H1 (cell line): ENCODE data around the gene ALKBH3. TPM values are rescaled to one million over a fixed set of nuclear protein-coding genes. Genes with fewer than 3 reads are reported as not detected.

Experiments used
- CTCF ChIA-PET: fragments of 300-600 bp; sonication (Branson Sonifier 250); formaldehyde crosslinking; loops from one replicate; lab custom pipeline; 2021; ENCODE audit not compliant: partially characterized antibody; lab: Charles Lee
- POLR2A ChIA-PET: fragments of 300-600 bp; sonication (Branson Sonifier 250); formaldehyde crosslinking; loops from one replicate; lab custom pipeline; 2021; ENCODE audit warnings: inconsistent platforms; ENCODE audit not compliant: partially characterized antibody; lab: Charles Lee
- DNase-seq, 2 experiments: peaks; one replicate each; pipeline versions ENCODE4 v3.0.0 to v3.0.0-alpha.2; 2010 to 2022; ENCODE audit warnings: low spot score in 2 of 2, low read depth in 1 of 2, mixed read lengths in 1 of 2
- FAIRE-seq: peaks from 2 replicates; lab custom pipeline; 2011; peaks lifted over from hg19 to GRCh38; lab: Jason Lieb, UNC
- H2AFZ ChIP-seq: 2 replicates; pipeline ENCODE4 v1.8.1; 2012; ENCODE audit warnings: low read length, inconsistent platforms
- H2AK5ac ChIP-seq: 2 replicates; pipeline ENCODE4 v1.6.1; 2013; ENCODE audit warnings: low read depth, low read length
- H2BK120ac ChIP-seq: replicated peaks from 2 replicates; pipeline ENCODE3; 2013; ENCODE audit warnings: low read depth, low read length, inconsistent platforms
- H2BK12ac ChIP-seq: 2 replicates; pipeline ENCODE4 v1.6.1; 2013; ENCODE audit warnings: low read depth, low read length
- H2BK15ac ChIP-seq: 2 replicates; pipeline ENCODE4 v1.6.1; 2013; ENCODE audit warnings: low read length
- H2BK20ac ChIP-seq: 2 replicates; pipeline ENCODE4 v1.6.1; 2013; ENCODE audit warnings: low read length
- H2BK5ac ChIP-seq: 2 replicates; pipeline ENCODE4 v1.6.1; 2013; ENCODE audit warnings: low read depth, low read length
- H3K14ac ChIP-seq: 2 replicates; pipeline ENCODE4 v1.6.1; 2013; ENCODE audit warnings: inconsistent platforms; ENCODE audit not compliant: insufficient read length
- H3K18ac ChIP-seq: 2 replicates; pipeline ENCODE4 v1.6.1; 2013; ENCODE audit warnings: low read length; ENCODE audit errors: extremely low read depth
- H3K23ac ChIP-seq: 2 replicates; pipeline ENCODE4 v1.6.1; 2013; ENCODE audit warnings: inconsistent platforms; ENCODE audit not compliant: insufficient read length
- H3K23me2 ChIP-seq: 2 replicates; pipeline ENCODE4 v1.6.1; 2013; ENCODE audit warnings: low read depth, low read length
- H3K27ac ChIP-seq: 2 replicates; pipeline ENCODE4 v1.6.1; 2011; ENCODE audit warnings: low read depth, low read length, inconsistent platforms
- H3K27me3 ChIP-seq, 4 experiments: replicated peaks in 1 of 4; 1 replicate in 1 of 4; 2 replicates in 3 of 4; pipeline versions ENCODE4 v1.6.1 to v1.8.1; 2011 to 2013; ENCODE audit warnings: low read length in 3 of 4, mild to moderate bottlenecking in 3 of 4, inconsistent platforms in 2 of 4, mixed read lengths in 2 of 4, moderate library complexity in 1 of 4; ENCODE audit not compliant: control insufficient read depth in 3 of 4, insufficient read depth in 3 of 4; ENCODE audit errors: extremely low read depth in 1 of 4
- H3K36me3 ChIP-seq, 4 experiments: 2 replicates each; pipeline versions ENCODE4 v1.6.1 to v1.8.1; 2011 to 2013; ENCODE audit warnings: mild to moderate bottlenecking in 4 of 4, low read length in 3 of 4, moderate library complexity in 2 of 4, control low read depth in 1 of 4, inconsistent platforms in 1 of 4; ENCODE audit not compliant: insufficient read depth in 4 of 4, control insufficient read depth in 2 of 4
- H3K4ac ChIP-seq: replicated peaks from 2 replicates; pipeline ENCODE3; 2013; ENCODE audit warnings: low read length, low read depth, mixed read lengths, inconsistent platforms; ENCODE audit not compliant: insufficient read length
- H3K4me1 ChIP-seq, 4 experiments: replicated peaks in 1 of 4; 1 replicate in 1 of 4; 2 replicates in 3 of 4; pipeline versions ENCODE4 v1.6.1 to v1.8.1; 2011 to 2013; ENCODE audit warnings: low read length in 3 of 4, inconsistent platforms in 2 of 4, mixed read lengths in 1 of 4; ENCODE audit not compliant: insufficient read depth in 4 of 4, control insufficient read depth in 3 of 4
- H3K4me2 ChIP-seq, 2 experiments: 2 replicates each; pipeline versions ENCODE4 v1.6.1 to v1.8.1; 2011 to 2013; ENCODE audit warnings: low read depth in 2 of 2, low read length in 2 of 2, control low read depth in 1 of 2, inconsistent platforms in 1 of 2, mild to moderate bottlenecking in 1 of 2; ENCODE audit not compliant: insufficient read depth in 1 of 2
- H3K4me3 ChIP-seq, 4 experiments: fragments of 200-600, 300-600 bp in 1 of 4; sonication (generic), shearing (Covaris generic), sonication (Bioruptor Twin) in 1 of 4; 2 replicates each; pipeline versions ENCODE4 v1.5.1 to v1.8.1; 2011 to 2016; ENCODE audit warnings: low read length in 4 of 4, low read depth in 3 of 4, control low read depth in 2 of 4, inconsistent platforms in 2 of 4, mild to moderate bottlenecking in 2 of 4, mixed read lengths in 1 of 4, moderate library complexity in 1 of 4; ENCODE audit not compliant: insufficient read depth in 2 of 4; ENCODE audit errors: extremely low read depth in 1 of 4
- H3K56ac ChIP-seq: replicated peaks from 2 replicates; pipeline ENCODE3; 2013; ENCODE audit warnings: low read depth, mild to moderate bottlenecking, mixed read lengths, low read length, inconsistent platforms; ENCODE audit not compliant: insufficient read length
- H3K79me1 ChIP-seq: 2 replicates; pipeline ENCODE4 v1.6.1; 2013; ENCODE audit warnings: low read depth, low read length, control low read depth
- H3K79me2 ChIP-seq, 2 experiments: 2 replicates each; pipeline versions ENCODE4 v1.6.1 to v1.8.1; 2012 to 2013; ENCODE audit warnings: low read length in 2 of 2, mild to moderate bottlenecking in 2 of 2, inconsistent platforms in 1 of 2; ENCODE audit not compliant: insufficient read depth in 2 of 2, control insufficient read depth in 1 of 2
- H3K9ac ChIP-seq, 4 experiments: replicated peaks in 1 of 4; 1 replicate in 1 of 4; 2 replicates in 3 of 4; pipeline versions ENCODE4 v1.6.1 to v1.8.1; 2011 to 2013; ENCODE audit warnings: low read depth in 3 of 4, low read length in 3 of 4, control low read depth in 2 of 4, mild to moderate bottlenecking in 2 of 4, moderate library complexity in 2 of 4, inconsistent platforms in 1 of 4; ENCODE audit errors: extremely low read depth in 1 of 4
- H3K9me3 ChIP-seq, 2 experiments: 2 replicates each; pipeline versions ENCODE4 v1.6.1 to v1.8.1; 2012 to 2013; ENCODE audit warnings: mild to moderate bottlenecking in 2 of 2, moderate library complexity in 2 of 2, control low read depth in 1 of 2, inconsistent platforms in 1 of 2, low read depth in 1 of 2, low read length in 1 of 2, mixed read lengths in 1 of 2; ENCODE audit not compliant: insufficient read depth in 2 of 2
- H4K20me1 ChIP-seq, 2 experiments: replicated peaks in 1 of 2; 2 replicates each; pipeline versions ENCODE3 to v1.8.1; 2011 to 2013; ENCODE audit warnings: inconsistent platforms in 2 of 2, low read length in 2 of 2, mild to moderate bottlenecking in 1 of 2; ENCODE audit not compliant: insufficient read depth in 2 of 2, control insufficient read depth in 1 of 2
- H4K5ac ChIP-seq: 2 replicates; pipeline ENCODE4 v1.6.1; 2013; ENCODE audit warnings: low read length, low read depth, mixed read lengths, inconsistent platforms; ENCODE audit not compliant: insufficient read length
- H4K8ac ChIP-seq: 2 replicates; pipeline ENCODE4 v1.8.0; 2013; ENCODE audit warnings: mild to moderate bottlenecking, moderate library complexity, low read length, inconsistent platforms; ENCODE audit not compliant: insufficient read depth; ENCODE audit errors: extremely low read depth
- H4K91ac ChIP-seq: replicated peaks from 2 replicates; pipeline ENCODE3; 2013; ENCODE audit warnings: low read length, mixed read lengths, inconsistent platforms; ENCODE audit not compliant: insufficient read length
- ATF2 ChIP-seq: IDR thresholded peaks from 2 replicates; pipeline ENCODE4 v1.6.1; 2012; ENCODE audit warnings: low read length, inconsistent platforms
- CEBPB ChIP-seq: IDR thresholded peaks from 2 replicates; pipeline ENCODE4 v1.6.1; 2012; ENCODE audit warnings: low read depth, low read length
- CHD2 ChIP-seq: IDR thresholded peaks from 2 replicates; pipeline ENCODE4 v1.6.1; 2012; ENCODE audit warnings: low read length, improper control_type of control experiment
- EGR1 ChIP-seq: IDR thresholded peaks from 2 replicates; pipeline ENCODE4 v1.6.1; 2011; ENCODE audit warnings: low read depth, low read length, borderline replicate concordance
- HDAC6 ChIP-seq: IDR thresholded peaks from one replicate; pipeline ENCODE4 v1.7.1; 2012; ENCODE audit warnings: low read depth, mild to moderate bottlenecking, inconsistent platforms, low read length, moderate library complexity
- RBBP5 ChIP-seq: IDR thresholded peaks from 2 replicates; pipeline ENCODE4 v1.7.1; 2012; ENCODE audit warnings: low read depth, mild to moderate bottlenecking, inconsistent platforms, low read length, moderate library complexity, borderline replicate concordance
- SRF ChIP-seq: IDR thresholded peaks from 2 replicates; pipeline ENCODE4 v1.6.1; 2011; ENCODE audit warnings: mild to moderate bottlenecking, low read depth, low read length, moderate library complexity
- TAF7 ChIP-seq: optimal IDR thresholded peaks from 2 replicates; pipeline ENCODE3; 2011; ENCODE audit warnings: low read depth, mild to moderate bottlenecking, inconsistent platforms, low read length, moderate library complexity, borderline replicate concordance
- YY1 ChIP-seq: IDR thresholded peaks from 2 replicates; pipeline ENCODE4 v1.6.1; 2011; ENCODE audit warnings: low read depth, mild to moderate bottlenecking, low read length
- WGBS, 2 experiments: shearing (Covaris generic) in 1 of 2; methylation state at CpG; one replicate each; pipeline versions ENCODE4 v1.1.6 to v1.1.7; 2013 to 2015; ENCODE audit warnings: low lambda C conversion rate in 2 of 2, mixed read lengths in 2 of 2, inconsistent platforms in 1 of 2, low coverage in 1 of 2, missing lambda C conversion rate in 1 of 2; ENCODE audit not compliant: insufficient replicate concordance in 2 of 2, insufficient coverage in 1 of 2, insufficient read length in 1 of 2; ENCODE audit errors: extremely low coverage in 1 of 2, missing lambda C conversion rate in 1 of 2; 5-methylcytosine and 5-hydroxymethylcytosine counted together
- polyA plus RNA-seq, 7 experiments: library from polyadenylated mRNA; depleted of rRNA in 3 of 7; stranded (reverse) in 5 of 7; unstranded in 2 of 7; fragments of >200 nt in 5 of 7; fragments of 200-250 nt in 2 of 7; gene quantifications; 1 replicate in 5 of 7; 2 replicates in 1 of 7; 4 replicates in 1 of 7; pipeline versions ENCODE4 v1.2.1 to v1.2.3, GENCODE V29; 2011 to 2013; ENCODE audit warnings: missing spikeins in 2 of 7, mixed read lengths in 2 of 7
- total RNA-seq: library from RNA; stranded (reverse); fragmentation: NEBNext Ultra II Directional; extraction: Animal tissue kit (Norgen Biotek cat#: 25700); gene quantifications from 2 replicates; pipeline ENCODE4 v1.2.1, GENCODE V29; 2021

Gene ALKBH3
- total and polyA plus RNA-seq, 2 of the 8 experiments (the other 6 are each of a cell fraction or from before 2014, with no cell fraction given) = 10.5 to 11.4 TPM

- Histone ChIP-seq H2BK20ac (no peak overlapping the region), H3K9ac (no peak overlapping the region), H3K4ac (no peak overlapping the region), H3K23me2 (no peaks in the 10 kb centered on the region), H2BK12ac (peak overlapping the region; percentile 39; the same call in 1 of the 2 replicates), H3K23ac (no peak overlapping the region), H3K14ac (no peak overlapping the region), H4K91ac (peak overlapping the region; percentile 47), H2BK15ac (no peak overlapping the region), H4K5ac (no peak overlapping the region), H4K8ac (no peak overlapping the region), H2AK5ac (0 out of 2 replicates have a peak overlapping the region, but pooled peaks have one; percentile 39), H3K79me1 (no peaks in the 10 kb centered on the region), H3K4me3 (no peak overlapping the region), H4K20me1 (no peaks in the 10 kb centered on the region), H3K36me3 (no peaks in the 10 kb centered on the region), H3K79me2 (no peaks in the 10 kb centered on the region), H3K4me2 (no peak overlapping the region), H3K18ac (no peak overlapping the region), H3K9me3 (no peaks in the 10 kb centered on the region), H3K56ac (no peak overlapping the region), H2AFZ (no peak overlapping the region), H2BK5ac (no peak overlapping the region), H2BK120ac (no peak overlapping the region), H3K27ac (no peak overlapping the region), H3K27me3 (peaks cover 0 to 6% (median 1%) of the 10 kb centered on the region in 4 experiments; a peak in 3 of 7 replicates), H3K4me1 (peaks cover 0 to 11% (median 0%) of the 10 kb centered on the region in 4 experiments; a peak in 5 of 7 replicates)
- FAIRE-seq (no peak), DNase-seq (no peak)
- POLR2A ChIA-PET = interaction anchor here (0.6 to 1.8 kb wide), 4 partner anchors 8 to 24 kb away, joined by 3 to 10 read pairs (median 7); partner anchors contain the start of gene C11orf96
- WGBS, 2 experiments = 79% methylated on average over 19 of the region's 20 CpGs; no CpG with 5 or more reads in 1 of the 2 experiments
- CTCF ChIA-PET = interaction anchor here (0.6 to 4.4 kb wide), 14 partner anchors 8 to 352 kb away, joined by 3 to 70 read pairs (median 5); partner anchors contain the start of gene C11orf96
- TF ChIP-seq CHD2 = no peak
- TF ChIP-seq YY1 = no peak
- TF ChIP-seq SRF = no peak
- no peak for TF ChIP-seq CEBPB
- no peak for TF ChIP-seq TAF7
- TF ChIP-seq EGR1 = no peak
- TF ChIP-seq RBBP5 = no peak
- TF ChIP-seq HDAC6 = no peak
- TF ChIP-seq ATF2 = no peak
These were observed 53.2 kb downstream of the ALKBH3 start for GRCh38 chr11:43933608-43934551.
